Tibial artery (tissue), 4 donors: ENCODE data around the gene FAM174C.

Source experiments
- DNase-seq, 2 donors: peaks; one replicate each; pipeline ENCODE4 v3.0.0-alpha.2; 2019
- H3K27ac ChIP-seq, 2 donors: fragments of 200-600 bp; sonication (generic) in 1 of 2; 1 replicate in 1 of 2; 2 replicates in 1 of 2; pipeline ENCODE4 v1.5.1; 2018 to 2019; ENCODE audit warnings: mild to moderate bottlenecking in 1 of 2
- H3K27me3 ChIP-seq, 2 donors: fragments of 200-600 bp; sonication (generic) in 1 of 2; one replicate each; pipeline versions ENCODE4 v1.5.1 to v1.6.0; 2016 to 2019
- H3K36me3 ChIP-seq, 3 donors: fragments of 200-600 bp; sonication (generic) in 2 of 3; one replicate each; pipeline ENCODE4 v1.5.1; 2016 to 2019; ENCODE audit warnings: mild to moderate bottlenecking in 2 of 3
- H3K4me1 ChIP-seq, 4 donors: fragments of 200-600 bp; sonication (generic) in 2 of 4; 1 replicate in 3 of 4; 2 replicates in 1 of 4; pipeline ENCODE4 v1.5.1; 2016 to 2019
- H3K4me3 ChIP-seq, 2 donors: fragments of 200-600 bp; sonication (generic) in 1 of 2; 1 replicate in 1 of 2; 2 replicates in 1 of 2; pipeline ENCODE4 v1.5.1; 2018 to 2019; ENCODE audit warnings: mild to moderate bottlenecking in 2 of 2
- H3K9me3 ChIP-seq, 3 donors: fragments of 200-600 bp; sonication (generic) in 1 of 3; one replicate each; pipeline ENCODE4 v1.5.1; 2016 to 2019
- intact Hi-C: fragments of 100-400 bp; cut with DNase I; formaldehyde crosslinking; loops from one replicate; pipeline ENCODE4 v1.15.0; 2023; ENCODE audit warnings: low total_unique reads
- TF ChIP-seq, protein P1 (sequence below), 2 experiments: fragments of 200-600 bp in 1 of 2; fragments of 450-650 bp in 1 of 2; IDR thresholded peaks; one replicate each; pipeline ENCODE4 v1.5.1; 2017 to 2019; ENCODE audit warnings: antibody characterized with exemption in 2 of 2, mild to moderate bottlenecking in 1 of 2, moderate library complexity in 1 of 2

The FAM174C gene

DNA sequence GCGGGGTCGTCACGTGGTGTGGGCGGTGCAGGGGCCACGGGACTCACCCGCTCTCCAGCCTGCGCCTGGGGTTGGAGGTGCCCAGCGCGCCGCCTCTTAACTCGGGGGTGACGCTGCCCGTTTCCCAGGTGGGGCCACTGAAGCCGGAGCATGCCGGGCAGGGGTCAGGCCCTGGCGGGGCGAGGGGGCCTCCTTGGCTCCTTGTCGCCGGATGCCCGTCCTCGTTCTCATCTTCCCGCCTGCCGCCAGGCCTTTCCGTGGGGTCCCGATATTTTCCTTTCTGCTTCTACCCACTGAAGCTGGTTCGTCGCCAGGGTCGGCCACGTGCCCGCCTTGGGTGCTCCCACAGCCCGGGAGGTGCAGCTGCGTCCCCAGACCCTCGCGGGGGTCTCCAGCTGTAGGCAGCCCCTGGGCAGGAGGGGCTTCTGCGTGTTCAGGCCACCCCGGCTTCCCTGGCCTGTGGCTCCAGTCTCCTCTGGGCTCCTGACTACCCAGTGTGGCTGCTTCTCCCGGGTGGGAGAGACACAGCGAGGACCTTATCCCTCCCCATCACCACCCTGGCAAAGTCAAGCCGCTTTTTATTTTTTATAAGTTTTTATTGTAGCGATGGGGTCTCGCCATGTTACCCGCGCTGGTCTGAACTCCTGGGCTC lies 772 bp downstream of the FAM174C start:
- no peak for DNase-seq
- Histone ChIP-seq H3K27me3 (no peaks in the 10 kb centered on the region), H3K36me3 (peaks cover 42 to 70% (median 50%) of the 10 kb centered on the region in 3 donors), H3K4me1 (peaks cover 13 to 56% (median 50%) of the 10 kb centered on the region in 4 donors), H3K4me3 (peak overlapping the region; percentile 62 to 71), H3K9me3 (no peaks in the 10 kb centered on the region), H3K27ac (peak overlapping the region; percentile 91 to 94)
- intact Hi-C loops: loop anchor here (5.0 kb wide), 1 partner anchor 126 kb away; the partner anchor contains the start of gene GAMT
- TF ChIP-seq, protein P1, sequence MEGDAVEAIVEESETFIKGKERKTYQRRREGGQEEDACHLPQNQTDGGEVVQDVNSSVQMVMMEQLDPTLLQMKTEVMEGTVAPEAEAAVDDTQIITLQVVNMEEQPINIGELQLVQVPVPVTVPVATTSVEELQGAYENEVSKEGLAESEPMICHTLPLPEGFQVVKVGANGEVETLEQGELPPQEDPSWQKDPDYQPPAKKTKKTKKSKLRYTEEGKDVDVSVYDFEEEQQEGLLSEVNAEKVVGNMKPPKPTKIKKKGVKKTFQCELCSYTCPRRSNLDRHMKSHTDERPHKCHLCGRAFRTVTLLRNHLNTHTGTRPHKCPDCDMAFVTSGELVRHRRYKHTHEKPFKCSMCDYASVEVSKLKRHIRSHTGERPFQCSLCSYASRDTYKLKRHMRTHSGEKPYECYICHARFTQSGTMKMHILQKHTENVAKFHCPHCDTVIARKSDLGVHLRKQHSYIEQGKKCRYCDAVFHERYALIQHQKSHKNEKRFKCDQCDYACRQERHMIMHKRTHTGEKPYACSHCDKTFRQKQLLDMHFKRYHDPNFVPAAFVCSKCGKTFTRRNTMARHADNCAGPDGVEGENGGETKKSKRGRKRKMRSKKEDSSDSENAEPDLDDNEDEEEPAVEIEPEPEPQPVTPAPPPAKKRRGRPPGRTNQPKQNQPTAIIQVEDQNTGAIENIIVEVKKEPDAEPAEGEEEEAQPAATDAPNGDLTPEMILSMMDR (IDR thresholded peaks at IDR 0.05): no peak

DNA sequence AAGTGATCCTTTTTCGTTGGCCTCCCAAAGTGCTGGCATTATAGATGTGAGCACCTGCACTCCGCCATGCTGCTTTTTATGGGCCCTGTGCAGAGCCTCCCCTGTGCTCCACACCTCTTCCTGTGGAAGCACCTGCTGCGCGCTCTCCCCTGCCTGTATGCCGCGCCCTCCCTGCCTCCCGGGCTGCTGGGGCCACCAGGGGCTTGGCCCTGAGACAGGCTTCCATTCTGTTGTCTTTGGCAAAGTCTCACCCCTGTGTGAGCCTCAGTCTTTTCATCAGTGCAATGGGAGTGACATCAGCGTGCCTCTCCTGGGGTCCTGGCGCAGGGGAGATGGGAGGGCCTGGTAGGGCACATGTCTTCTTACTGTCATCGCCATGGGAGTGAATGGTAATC lies 1.3 kb downstream of the FAM174C start:
- Histone ChIP-seq H3K36me3 (peaks cover 36 to 65% (median 45%) of the 10 kb centered on the region in 3 donors), H3K27me3 (no peaks in the 10 kb centered on the region), H3K27ac (peak overlapping the region; percentile 91 to 94), H3K4me1 (peaks cover 13 to 51% (median 45%) of the 10 kb centered on the region in 4 donors), H3K9me3 (no peaks in the 10 kb centered on the region), H3K4me3 (peak overlapping the region; percentile 62 to 71)
- intact Hi-C loops: loop anchor here (5.0 kb wide), 1 partner anchor 126 kb away; the partner anchor contains the start of gene GAMT
- TF ChIP-seq, protein P1 (IDR thresholded peaks at IDR 0.05): no peak
- DNase-seq: no peak

DNA sequence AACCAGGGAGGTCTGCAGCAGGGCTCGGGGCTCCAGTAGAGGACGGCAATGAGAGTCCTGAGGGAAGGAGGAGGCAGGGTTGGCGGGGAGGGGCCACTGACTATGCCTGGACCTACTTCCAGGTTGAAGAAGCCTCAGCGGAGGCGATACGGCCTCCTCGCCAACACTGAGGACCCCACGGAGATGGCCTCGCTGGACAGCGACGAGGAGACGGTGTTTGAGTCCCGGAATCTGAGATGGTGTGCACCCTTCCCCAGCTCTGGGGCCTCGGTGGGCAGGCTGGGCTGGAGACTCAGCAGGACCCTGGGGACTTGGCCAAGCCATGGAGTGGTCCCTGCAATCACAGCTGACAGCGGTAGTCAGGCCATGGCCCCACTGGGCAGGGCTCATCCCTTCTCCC lies 1.7 kb downstream of the FAM174C start:
- Histone ChIP-seq H3K36me3 (peaks cover 32 to 61% (median 40%) of the 10 kb centered on the region in 3 donors), H3K4me3 (no peak overlapping the region), H3K9me3 (no peaks in the 10 kb centered on the region), H3K27me3 (no peaks in the 10 kb centered on the region), H3K27ac (no peak overlapping the region), H3K4me1 (peaks cover 13 to 46% (median 40%) of the 10 kb centered on the region in 4 donors)
- TF ChIP-seq, protein P1 (IDR thresholded peaks at IDR 0.05): no peak
- intact Hi-C loops: loop anchor here (5.0 kb wide), 1 partner anchor 125 kb away; the partner anchor contains the start of gene GAMT
- DNase-seq: no peak

DNA sequence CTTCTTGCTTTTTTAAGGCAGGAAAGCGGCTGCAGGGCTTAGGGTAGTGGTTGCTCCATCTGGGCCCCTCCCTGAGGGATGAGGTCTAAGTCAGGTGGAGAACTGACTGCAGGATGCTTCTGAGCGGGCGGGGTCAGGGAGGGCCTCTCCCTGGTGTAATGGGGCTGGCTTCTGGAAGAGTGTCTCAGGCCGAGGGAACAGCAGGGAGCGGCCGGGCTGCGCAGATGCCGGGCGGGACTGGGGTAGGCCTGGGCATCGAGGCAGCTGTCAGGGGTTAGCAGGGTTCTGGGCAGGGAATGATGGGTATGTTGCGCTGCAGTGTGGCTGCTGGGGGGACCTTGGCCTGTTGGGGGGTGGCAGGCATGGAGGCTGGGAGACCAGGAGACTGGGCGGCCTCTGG lies 2.7 kb downstream of the FAM174C start:
- Histone ChIP-seq H3K9me3 (no peaks in the 10 kb centered on the region), H3K4me3 (no peak overlapping the region), H3K27me3 (peaks cover 0 to 5% of the 10 kb centered on the region in 2 donors), H3K36me3 (peaks cover 22 to 51% (median 30%) of the 10 kb centered on the region in 3 donors), H3K4me1 (peaks cover 12 to 38% (median 30%) of the 10 kb centered on the region in 4 donors), H3K27ac (no peak overlapping the region)
- DNase-seq: no peak
- intact Hi-C loops: loop anchor here (5.0 kb wide), 1 partner anchor 124 kb away; the partner anchor contains the start of gene GAMT
- TF ChIP-seq, protein P1 (IDR thresholded peaks at IDR 0.05): no peak

DNA sequence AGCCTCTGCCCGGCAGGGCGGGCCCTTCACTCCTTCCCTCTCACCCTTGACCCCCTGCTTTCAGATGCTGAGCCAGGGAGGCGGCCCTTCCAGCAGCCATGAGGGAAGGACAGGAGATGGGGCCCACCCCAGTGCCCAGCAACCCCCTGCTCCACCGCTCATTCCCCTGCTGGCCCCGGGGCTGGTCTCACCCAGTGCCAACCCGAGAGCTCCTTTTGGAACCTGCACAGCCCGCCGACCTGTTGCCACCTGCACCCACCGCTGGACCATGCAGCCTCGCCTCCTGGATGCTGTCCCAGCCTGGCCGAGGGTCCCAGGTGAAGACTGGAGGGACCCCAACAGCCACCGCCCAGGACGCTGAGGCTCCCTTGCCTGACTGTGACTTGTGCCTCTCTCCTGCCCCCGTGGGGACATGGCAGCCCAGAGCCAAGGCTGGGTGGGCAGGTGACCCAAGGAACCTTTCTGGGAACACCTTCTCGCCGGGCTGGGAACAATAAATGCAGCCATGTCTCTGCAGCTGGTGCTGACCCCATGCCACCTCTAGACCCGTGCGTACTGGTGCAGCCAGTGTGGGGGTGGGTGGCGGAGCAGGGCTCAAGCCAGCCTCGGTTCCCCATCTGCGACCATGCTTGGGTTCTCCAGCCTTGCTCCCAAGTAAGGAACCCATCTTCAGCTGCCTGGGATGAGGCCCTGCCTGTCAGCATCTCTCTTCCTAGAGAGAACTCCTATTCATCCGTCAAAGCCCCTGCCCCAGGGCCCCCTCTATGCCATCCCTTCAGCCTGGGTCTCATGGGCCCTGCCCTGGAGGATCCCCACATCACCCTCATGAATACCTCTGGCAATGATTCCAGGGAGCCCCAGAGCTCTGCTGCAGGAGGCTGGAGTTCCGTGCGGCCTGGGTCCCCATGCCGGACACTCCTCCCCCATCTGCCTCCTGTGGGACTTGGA lies 3.7 kb downstream of the FAM174C start:
- H3K27me3 ChIP-seq: peaks cover 0 to 15% of the 10 kb centered on the region in 2 donors
- H3K27ac ChIP-seq: no peak overlapping the region
- peaks cover 13 to 42% (median 21%) of the 10 kb centered on the region in 3 donors for H3K36me3 ChIP-seq
- TF ChIP-seq, protein P1 (IDR thresholded peaks at IDR 0.05): no peak
- no peaks in the 10 kb centered on the region for H3K9me3 ChIP-seq
- H3K4me3 ChIP-seq: no peak overlapping the region
- no peak for DNase-seq
- peaks cover 6 to 30% (median 22%) of the 10 kb centered on the region in 4 donors for H3K4me1 ChIP-seq
- intact Hi-C loops: loop anchor here (5.0 kb wide), 1 partner anchor 123 kb away; the partner anchor contains the start of gene GAMT
